K562 (cell line): Measurements from ENCODE around the gene SDHAF4. TPM values are rescaled to one million over a fixed set of nuclear protein-coding genes. Genes with fewer than 3 reads are reported as not detected.

ENCODE experiments used
- ATAC-seq: fragments of 200-7000 bp; cut with Tn5 transposase; 3 replicates; pipeline ENCODE4 v1.9.1; 2020; ENCODE audit warnings: moderate library complexity
- BruUV-seq: library from RNA; stranded (reverse); fragments of 400-500 nt; replicated peaks from 2 replicates; lab custom pipeline; 2021; lab: Mats Ljungman, UMichigan
- CTCF ChIA-PET: fragments of 300-600 bp; formaldehyde crosslinking; extraction: SDS; loops from one replicate; lab custom pipeline; 2021; ENCODE audit warnings: low intra/inter-chr PET ratio; lab: Yijun Ruan, JAX
- POLR2A ChIA-PET: fragments of 300-600, 350-650 bp; sonication (Branson Sonifier 250); formaldehyde crosslinking; extraction: SDS; loops from one replicate; lab custom pipeline; 2021; ENCODE audit warnings: antibody characterized with exemption, inconsistent platforms; lab: Yijun Ruan, JAX
- DNase-seq, 4 experiments: peaks; one replicate each; pipeline versions ENCODE4 v3.0.0 to v3.0.0-alpha.2; 2011 to 2018; ENCODE audit warnings: low spot score in 3 of 4, mixed read lengths in 3 of 4; ENCODE audit errors: extremely low read depth in 1 of 4
- FAIRE-seq: peaks from 2 replicates; lab custom pipeline; 2011; peaks lifted over from hg19 to GRCh38; lab: Jason Lieb, UNC
- H2AFZ ChIP-seq: 2 replicates; pipeline ENCODE4 v1.6.0; 2011; ENCODE audit warnings: low read depth, low read length, control low read depth, inconsistent platforms
- H3K27ac ChIP-seq: fragments of 200-600 bp; 3 replicates; pipeline ENCODE4 v1.8.0; 2011; ENCODE audit warnings: low read depth, mild to moderate bottlenecking, control low read depth, inconsistent platforms, low read length, moderate library complexity, mixed read lengths; ENCODE audit errors: extremely low read depth
- H3K27me3 ChIP-seq, 2 experiments: fragments of 300-600 bp in 1 of 2; 2 replicates in 1 of 2; 3 replicates in 1 of 2; pipeline versions ENCODE4 v1.6.0 to v1.8.0; 2011; ENCODE audit warnings: inconsistent platforms in 2 of 2, low read length in 2 of 2, mild to moderate bottlenecking in 1 of 2, mixed read lengths in 1 of 2, moderate library complexity in 1 of 2; ENCODE audit not compliant: control insufficient read depth in 2 of 2, insufficient read depth in 2 of 2
- H3K36me3 ChIP-seq: fragments of 300-600 bp; 3 replicates; pipeline ENCODE4 v1.8.0; 2011; ENCODE audit warnings: mild to moderate bottlenecking, low read length, inconsistent platforms; ENCODE audit not compliant: control insufficient read depth, insufficient read depth
- H3K4me1 ChIP-seq, 2 experiments: fragments of 200-600 bp in 1 of 2; replicated peaks in 1 of 2; 2 replicates in 1 of 2; 3 replicates in 1 of 2; pipeline versions ENCODE4 v1.5.1 to v1.8.0; 2011; ENCODE audit warnings: inconsistent platforms in 2 of 2, low read length in 2 of 2, mild to moderate bottlenecking in 1 of 2, mixed read lengths in 1 of 2, moderate library complexity in 1 of 2; ENCODE audit not compliant: control insufficient read depth in 2 of 2, insufficient read depth in 2 of 2
- H3K4me2 ChIP-seq: 2 replicates; pipeline ENCODE4 v1.6.1; 2011; ENCODE audit warnings: low read length, control low read depth, inconsistent platforms, mixed read lengths; ENCODE audit not compliant: insufficient read depth
- H3K4me3 ChIP-seq: fragments of 200-600 bp; sonication (generic), shearing (Covaris generic); 2 replicates; pipeline ENCODE4 v1.5.1; 2016; ENCODE audit warnings: control low read depth, inconsistent platforms
- H3K79me2 ChIP-seq: fragments of 200-600 bp; 3 replicates; pipeline ENCODE4 v1.8.0; 2011; ENCODE audit warnings: low read length, inconsistent platforms; ENCODE audit not compliant: control insufficient read depth, insufficient read depth
- H3K9ac ChIP-seq, 2 experiments: 2 replicates each; pipeline versions ENCODE4 v1.6.0 to v1.6.1; 2011; ENCODE audit warnings: low read depth in 2 of 2, low read length in 2 of 2, control low read depth in 1 of 2, inconsistent platforms in 1 of 2, mild to moderate bottlenecking in 1 of 2, mixed read lengths in 1 of 2; ENCODE audit not compliant: insufficient read depth in 1 of 2
- H3K9me1 ChIP-seq: one replicate; pipeline ENCODE4 v1.6.0; 2011; ENCODE audit warnings: inconsistent platforms, mild to moderate bottlenecking, low read length, moderate library complexity; ENCODE audit not compliant: control insufficient read depth, insufficient read depth
- H3K9me3 ChIP-seq: replicated peaks from 2 replicates; pipeline ENCODE4 v1.5.1; 2011; ENCODE audit warnings: low read depth, low read length, inconsistent platforms; ENCODE audit not compliant: control insufficient read depth, insufficient read depth
- H4K20me1 ChIP-seq: replicated peaks from 2 replicates; pipeline ENCODE4 v1.6.1; 2011; ENCODE audit warnings: low read length, inconsistent platforms, mixed read lengths; ENCODE audit not compliant: control insufficient read depth, insufficient read depth
- FOSL1 ChIP-seq: fragments of 200-800 bp; sonication (Bioruptor generic); conservative IDR thresholded peaks from 2 replicates; pipeline ENCODE4 v1.6.1; 2016; ENCODE audit warnings: missing genetic modification characterization, missing compliant biosample characterization
- SMARCA4 ChIP-seq: fragments of 450-650 bp; IDR thresholded peaks from 2 replicates; pipeline ENCODE4 v1.6.1; 2016
- TCFL5 ChIP-seq: fragments of 250-450 bp; sonication (Bioruptor Pico); conservative IDR thresholded peaks from 2 replicates; pipeline ENCODE4 v1.6.1; 2021; ENCODE audit warnings: mild to moderate bottlenecking, moderate library complexity, matching md5 sums
- ZBED1 ChIP-seq: IDR thresholded peaks from 2 replicates; pipeline ENCODE4 v1.6.1; 2014
- in situ Hi-C: fragments of 300-500 bp; cut with MboI; formaldehyde crosslinking; loops from 4 replicates; pipeline ENCODE4 v1.15.0; 2018; ENCODE audit warnings: inconsistent platforms, mixed read lengths
- intact Hi-C: fragments of 100-400 bp; cut with micrococcal nuclease; formaldehyde crosslinking; loops from 2 replicates; pipeline ENCODE4 v1.14.2; 2022
- polyA plus RNA-seq, 8 experiments: library from polyadenylated mRNA; depleted of rRNA in 4 of 8; stranded (reverse) in 5 of 8; unstranded in 3 of 8; fragments of >200 nt; fragmentation: Nextera tagmentation in 2 of 8; fragmentation: Illumina TruSeq in 1 of 8; extraction: Ambion mirVana in 2 of 8; extraction: Trizol in 1 of 8; gene quantifications; 2 replicates each; pipeline versions ENCODE4 v1.2.1 to v1.2.3, GENCODE V29; 2011 to 2014; ENCODE audit warnings: inconsistent platforms in 1 of 8, missing spikeins in 1 of 8
- total RNA-seq, 7 experiments: library from RNA; depleted of rRNA in 6 of 7; stranded (reverse); fragments of >200 nt in 6 of 7; fragmentation: Illumina TruSeq in 2 of 7; extraction: Trizol in 2 of 7; gene quantifications; 2 replicates each; pipeline versions ENCODE4 v1.2.1 to v1.2.3, GENCODE V29; 2011 to 2021; ENCODE audit warnings: low replicate concordance in 1 of 7
- TF ChIP-seq, protein P1 (sequence below): fragments of 150-350 bp; IDR thresholded peaks from 2 replicates; pipeline ENCODE4 v1.6.1; 2014; ENCODE audit warnings: low read depth, mild to moderate bottlenecking, low read length, borderline replicate concordance
- TF ChIP-seq, protein P2 (sequence below): sonication (generic); formaldehyde crosslinking; IDR thresholded peaks from 2 replicates; pipeline ENCODE4 v1.8.0; 2022; ENCODE audit warnings: mild to moderate bottlenecking, missing genetic modification reagents

Gene SDHAF4
- total and polyA plus RNA-seq, 9 of the 15 experiments (the other 6 are each of a cell fraction or from before 2014, with no cell fraction given) = 3.5 to 12.0 (median 6.2) TPM

DNA sequence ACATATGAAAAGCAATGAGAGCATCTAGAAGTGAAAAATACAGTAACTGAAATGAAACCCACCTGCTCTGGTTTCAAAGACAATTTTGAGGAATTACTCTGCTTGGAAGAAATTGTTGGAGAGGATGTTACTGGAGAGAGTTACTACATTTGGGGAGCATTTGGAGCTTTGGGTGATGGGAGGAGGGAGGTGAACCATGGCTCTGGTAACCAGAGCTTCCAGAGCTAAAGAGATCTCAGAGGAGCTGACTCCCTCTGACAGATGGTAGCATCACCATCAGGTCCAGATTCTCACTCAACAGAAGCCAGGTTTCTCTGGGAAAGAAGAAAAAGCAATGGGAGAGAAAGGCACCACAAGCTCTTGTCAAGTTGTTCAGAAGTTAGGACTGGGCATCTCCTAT lies 58.7 kb downstream of the SDHAF4 start:
- Histone ChIP-seq H3K36me3 (no peaks in the 10 kb centered on the region), H3K4me1 (peaks cover 0 to 5% of the 10 kb centered on the region in 2 experiments; a peak in 2 of 5 replicates), H3K27ac (no peak overlapping the region), H3K4me3 (no peak overlapping the region), H3K9me3 (peaks cover 2% of the 10 kb centered on the region; the same call in 1 of the 2 replicates), H2AFZ (no peak overlapping the region), H3K9ac (no peak overlapping the region), H4K20me1 (no peaks in the 10 kb centered on the region), H3K27me3 (peaks cover 3% of the 10 kb centered on the region in 2 experiments; a peak in 3 of 5 replicates), H3K4me2 (no peak overlapping the region), H3K9me1 (no peaks in the 10 kb centered on the region), H3K79me2 (no peaks in the 10 kb centered on the region)
- FAIRE-seq (peak; percentile 6), DNase-seq (no peak), ATAC-seq (no peak)
- CTCF ChIA-PET = no interaction called here
- TF ChIP-seq, protein P1, sequence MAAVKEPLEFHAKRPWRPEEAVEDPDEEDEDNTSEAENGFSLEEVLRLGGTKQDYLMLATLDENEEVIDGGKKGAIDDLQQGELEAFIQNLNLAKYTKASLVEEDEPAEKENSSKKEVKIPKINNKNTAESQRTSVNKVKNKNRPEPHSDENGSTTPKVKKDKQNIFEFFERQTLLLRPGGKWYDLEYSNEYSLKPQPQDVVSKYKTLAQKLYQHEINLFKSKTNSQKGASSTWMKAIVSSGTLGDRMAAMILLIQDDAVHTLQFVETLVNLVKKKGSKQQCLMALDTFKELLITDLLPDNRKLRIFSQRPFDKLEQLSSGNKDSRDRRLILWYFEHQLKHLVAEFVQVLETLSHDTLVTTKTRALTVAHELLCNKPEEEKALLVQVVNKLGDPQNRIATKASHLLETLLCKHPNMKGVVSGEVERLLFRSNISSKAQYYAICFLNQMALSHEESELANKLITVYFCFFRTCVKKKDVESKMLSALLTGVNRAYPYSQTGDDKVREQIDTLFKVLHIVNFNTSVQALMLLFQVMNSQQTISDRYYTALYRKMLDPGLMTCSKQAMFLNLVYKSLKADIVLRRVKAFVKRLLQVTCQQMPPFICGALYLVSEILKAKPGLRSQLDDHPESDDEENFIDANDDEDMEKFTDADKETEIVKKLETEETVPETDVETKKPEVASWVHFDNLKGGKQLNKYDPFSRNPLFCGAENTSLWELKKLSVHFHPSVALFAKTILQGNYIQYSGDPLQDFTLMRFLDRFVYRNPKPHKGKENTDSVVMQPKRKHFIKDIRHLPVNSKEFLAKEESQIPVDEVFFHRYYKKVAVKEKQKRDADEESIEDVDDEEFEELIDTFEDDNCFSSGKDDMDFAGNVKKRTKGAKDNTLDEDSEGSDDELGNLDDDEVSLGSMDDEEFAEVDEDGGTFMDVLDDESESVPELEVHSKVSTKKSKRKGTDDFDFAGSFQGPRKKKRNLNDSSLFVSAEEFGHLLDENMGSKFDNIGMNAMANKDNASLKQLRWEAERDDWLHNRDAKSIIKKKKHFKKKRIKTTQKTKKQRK = no peak
- TF ChIP-seq FOSL1 = no peak
- TF ChIP-seq SMARCA4 = no peak
- TF ChIP-seq, protein P2, sequence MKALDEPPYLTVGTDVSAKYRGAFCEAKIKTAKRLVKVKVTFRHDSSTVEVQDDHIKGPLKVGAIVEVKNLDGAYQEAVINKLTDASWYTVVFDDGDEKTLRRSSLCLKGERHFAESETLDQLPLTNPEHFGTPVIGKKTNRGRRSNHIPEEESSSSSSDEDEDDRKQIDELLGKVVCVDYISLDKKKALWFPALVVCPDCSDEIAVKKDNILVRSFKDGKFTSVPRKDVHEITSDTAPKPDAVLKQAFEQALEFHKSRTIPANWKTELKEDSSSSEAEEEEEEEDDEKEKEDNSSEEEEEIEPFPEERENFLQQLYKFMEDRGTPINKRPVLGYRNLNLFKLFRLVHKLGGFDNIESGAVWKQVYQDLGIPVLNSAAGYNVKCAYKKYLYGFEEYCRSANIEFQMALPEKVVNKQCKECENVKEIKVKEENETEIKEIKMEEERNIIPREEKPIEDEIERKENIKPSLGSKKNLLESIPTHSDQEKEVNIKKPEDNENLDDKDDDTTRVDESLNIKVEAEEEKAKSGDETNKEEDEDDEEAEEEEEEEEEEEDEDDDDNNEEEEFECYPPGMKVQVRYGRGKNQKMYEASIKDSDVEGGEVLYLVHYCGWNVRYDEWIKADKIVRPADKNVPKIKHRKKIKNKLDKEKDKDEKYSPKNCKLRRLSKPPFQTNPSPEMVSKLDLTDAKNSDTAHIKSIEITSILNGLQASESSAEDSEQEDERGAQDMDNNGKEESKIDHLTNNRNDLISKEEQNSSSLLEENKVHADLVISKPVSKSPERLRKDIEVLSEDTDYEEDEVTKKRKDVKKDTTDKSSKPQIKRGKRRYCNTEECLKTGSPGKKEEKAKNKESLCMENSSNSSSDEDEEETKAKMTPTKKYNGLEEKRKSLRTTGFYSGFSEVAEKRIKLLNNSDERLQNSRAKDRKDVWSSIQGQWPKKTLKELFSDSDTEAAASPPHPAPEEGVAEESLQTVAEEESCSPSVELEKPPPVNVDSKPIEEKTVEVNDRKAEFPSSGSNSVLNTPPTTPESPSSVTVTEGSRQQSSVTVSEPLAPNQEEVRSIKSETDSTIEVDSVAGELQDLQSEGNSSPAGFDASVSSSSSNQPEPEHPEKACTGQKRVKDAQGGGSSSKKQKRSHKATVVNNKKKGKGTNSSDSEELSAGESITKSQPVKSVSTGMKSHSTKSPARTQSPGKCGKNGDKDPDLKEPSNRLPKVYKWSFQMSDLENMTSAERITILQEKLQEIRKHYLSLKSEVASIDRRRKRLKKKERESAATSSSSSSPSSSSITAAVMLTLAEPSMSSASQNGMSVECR (CRISPR knock-in tag) = no peak
- no peak for TF ChIP-seq ZBED1
- no peak for TF ChIP-seq TCFL5 (CRISPR knock-in tag)
- in situ Hi-C loops (no loop called here), intact Hi-C loops (no loop called here)
- POLR2A ChIA-PET = interaction anchor here (0.8 to 1.1 kb wide), 3 partner anchors 8 to 11 kb away, joined by 3 to 5 read pairs (median 3); no protein-coding TSS in a partner anchor
- no TSS peak for BruUV-seq
